GM12872 (cell line): Measurements from ENCODE around the gene SLC38A2.

ENCODE experiments used
- TF ChIP-seq, protein P1 (sequence below): IDR thresholded peaks from 3 replicates; pipeline ENCODE4 v1.5.1; 2011; ENCODE audit warnings: low read depth, mild to moderate bottlenecking, low read length, moderate library complexity; ENCODE audit not compliant: insufficient read depth

SLC38A2 gene

DNA sequence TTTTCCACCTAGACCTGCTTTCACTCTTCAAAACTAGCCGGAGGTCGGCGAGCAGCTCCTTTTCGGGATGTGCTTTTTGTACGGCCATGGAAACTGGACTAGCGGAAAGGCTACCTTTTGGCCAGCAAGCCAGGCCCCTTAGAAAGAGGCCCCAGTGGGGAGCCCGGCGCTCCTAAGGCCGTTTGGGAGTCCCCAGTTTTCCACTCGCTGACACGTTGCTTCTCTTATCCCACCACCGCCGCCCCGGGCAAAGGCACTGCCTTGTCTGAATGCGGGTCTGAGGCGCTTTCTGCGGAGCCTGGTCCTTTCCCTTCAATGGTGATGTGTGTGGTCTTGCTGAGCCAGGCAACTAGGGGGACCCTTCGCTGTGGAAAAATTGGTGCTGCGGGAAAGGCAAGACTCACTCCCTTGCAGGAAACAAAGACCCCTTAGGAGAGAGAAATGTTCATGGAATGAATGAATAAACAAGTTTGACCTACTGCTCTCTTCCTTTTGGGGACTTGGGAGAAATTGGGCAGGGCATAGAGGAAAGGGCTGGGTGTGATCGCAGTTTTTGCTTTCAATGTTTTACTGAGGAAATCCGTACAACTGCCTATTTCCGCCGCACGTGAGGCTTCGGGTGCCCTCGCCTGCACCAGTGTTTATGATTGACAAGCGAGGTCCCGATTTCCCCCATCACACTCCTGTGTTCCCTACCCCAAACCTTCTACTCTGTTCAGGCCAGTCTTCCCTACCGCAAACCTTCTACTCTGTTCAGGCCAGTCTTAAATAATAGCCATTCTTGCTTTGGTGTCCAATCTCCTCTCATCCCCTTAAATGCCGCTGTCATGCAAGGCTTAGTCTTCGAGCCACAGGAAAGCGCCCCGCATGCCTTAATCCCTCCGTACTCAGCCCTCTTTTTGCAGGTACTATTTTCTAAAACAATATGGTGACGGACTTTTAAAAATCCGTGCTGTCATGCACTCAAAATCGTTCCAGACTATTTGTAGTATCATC is 1.0 kb upstream of the SLC38A2 start:
- TF ChIP-seq, protein P1, sequence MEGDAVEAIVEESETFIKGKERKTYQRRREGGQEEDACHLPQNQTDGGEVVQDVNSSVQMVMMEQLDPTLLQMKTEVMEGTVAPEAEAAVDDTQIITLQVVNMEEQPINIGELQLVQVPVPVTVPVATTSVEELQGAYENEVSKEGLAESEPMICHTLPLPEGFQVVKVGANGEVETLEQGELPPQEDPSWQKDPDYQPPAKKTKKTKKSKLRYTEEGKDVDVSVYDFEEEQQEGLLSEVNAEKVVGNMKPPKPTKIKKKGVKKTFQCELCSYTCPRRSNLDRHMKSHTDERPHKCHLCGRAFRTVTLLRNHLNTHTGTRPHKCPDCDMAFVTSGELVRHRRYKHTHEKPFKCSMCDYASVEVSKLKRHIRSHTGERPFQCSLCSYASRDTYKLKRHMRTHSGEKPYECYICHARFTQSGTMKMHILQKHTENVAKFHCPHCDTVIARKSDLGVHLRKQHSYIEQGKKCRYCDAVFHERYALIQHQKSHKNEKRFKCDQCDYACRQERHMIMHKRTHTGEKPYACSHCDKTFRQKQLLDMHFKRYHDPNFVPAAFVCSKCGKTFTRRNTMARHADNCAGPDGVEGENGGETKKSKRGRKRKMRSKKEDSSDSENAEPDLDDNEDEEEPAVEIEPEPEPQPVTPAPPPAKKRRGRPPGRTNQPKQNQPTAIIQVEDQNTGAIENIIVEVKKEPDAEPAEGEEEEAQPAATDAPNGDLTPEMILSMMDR = no peak

DNA sequence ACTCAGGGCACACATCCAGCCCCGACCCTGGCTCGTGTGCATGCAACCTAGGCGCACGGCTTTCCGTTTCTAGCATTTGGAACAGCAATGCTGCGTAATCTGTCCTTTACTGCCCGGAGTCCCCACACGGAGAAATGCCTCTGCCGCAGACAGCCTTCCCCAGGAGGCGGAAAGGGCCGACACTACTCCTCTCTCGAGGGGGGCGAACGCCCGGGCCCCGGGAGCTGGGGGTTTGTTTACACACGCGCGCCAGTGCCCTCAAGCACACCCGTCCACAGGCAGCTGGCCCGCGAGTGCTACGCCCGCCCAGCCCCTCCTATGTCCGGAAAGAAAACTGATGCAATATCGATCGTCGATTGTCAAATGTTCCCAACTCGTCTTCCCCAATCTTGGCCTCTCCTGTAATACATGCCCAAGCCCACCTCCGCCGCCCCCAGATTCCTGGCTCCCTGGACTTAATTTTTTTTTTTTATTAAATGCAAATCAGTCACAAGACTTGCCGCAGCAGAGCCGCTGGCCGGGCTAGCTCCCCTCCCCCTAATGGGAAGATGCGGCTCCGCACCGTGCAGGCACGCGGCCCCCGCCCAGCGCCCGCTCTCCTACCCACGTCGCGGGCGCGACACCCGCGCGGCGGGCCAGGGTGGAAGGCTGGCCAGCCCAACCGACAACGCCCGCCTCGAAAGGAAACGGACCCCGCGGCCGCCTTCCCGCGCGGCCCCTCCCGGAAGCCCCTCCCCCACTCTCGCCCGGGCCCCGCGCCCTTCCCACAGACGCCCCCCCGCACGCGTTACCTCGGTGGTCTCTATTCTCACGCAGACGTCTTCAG is 642 bp downstream of the SLC38A2 start:
- TF ChIP-seq, protein P1 = no peak

DNA sequence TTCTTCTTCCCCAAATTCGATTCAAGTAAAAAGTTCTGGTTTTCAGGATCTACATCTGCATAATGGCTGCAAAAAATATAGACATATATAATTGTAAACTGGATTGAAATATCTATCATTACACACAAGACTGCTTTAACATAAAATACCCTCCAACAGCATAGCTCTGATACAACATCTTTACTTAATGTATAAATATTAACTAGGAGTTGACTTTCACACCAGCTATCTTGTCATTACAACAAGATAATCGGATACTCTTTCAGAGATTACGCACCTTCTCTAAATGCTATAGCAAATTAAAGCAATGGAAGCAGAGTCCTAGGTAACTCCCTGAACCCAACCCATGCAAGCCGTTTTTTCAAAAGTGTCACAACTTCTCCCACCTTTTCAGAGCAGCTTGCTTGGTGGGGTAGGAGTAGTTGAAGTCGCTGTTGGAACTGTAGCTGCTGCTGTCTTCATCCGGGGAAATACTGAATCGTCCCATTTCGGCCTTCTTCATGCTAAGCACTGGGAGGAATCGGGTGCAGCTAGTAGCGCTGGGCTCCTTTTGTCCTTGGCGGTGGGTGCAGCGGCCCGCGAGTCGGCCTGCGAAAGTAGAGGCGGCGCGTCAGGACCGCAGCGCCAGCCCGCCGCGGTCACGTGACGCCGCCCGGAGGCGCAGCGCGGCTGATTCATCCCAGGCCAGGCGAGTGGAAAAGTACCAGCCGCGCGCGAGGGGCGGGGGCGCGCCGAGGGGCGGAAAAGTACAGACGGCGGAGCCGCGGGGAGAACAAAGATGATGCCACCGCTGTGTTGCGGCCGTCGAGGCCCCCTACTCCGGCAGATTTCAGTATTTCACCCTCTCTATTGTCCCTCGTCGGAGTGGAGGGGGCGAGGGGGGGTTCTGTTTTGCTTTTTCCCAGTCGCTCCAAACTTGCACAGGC is 1.5 kb downstream of the SLC38A2 start:
- TF ChIP-seq, protein P1 = no peak

DNA sequence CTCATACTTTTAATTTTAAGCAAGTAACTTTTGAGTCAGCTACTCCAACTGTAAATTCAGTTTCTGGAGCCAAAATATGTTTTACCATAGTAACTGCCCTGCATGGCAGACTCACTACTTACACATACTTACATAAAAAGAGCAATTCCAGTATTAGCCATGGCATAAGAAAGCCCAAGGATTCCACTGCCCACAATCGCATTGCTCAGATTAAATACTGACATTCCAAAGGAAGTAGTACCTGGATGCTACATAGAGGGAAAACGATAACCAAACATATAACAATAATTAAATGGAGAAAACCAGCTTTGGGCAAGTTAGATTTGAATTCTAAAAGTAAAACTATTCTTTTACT is 2.2 kb downstream of the SLC38A2 start:
- TF ChIP-seq, protein P1 = no peak

DNA sequence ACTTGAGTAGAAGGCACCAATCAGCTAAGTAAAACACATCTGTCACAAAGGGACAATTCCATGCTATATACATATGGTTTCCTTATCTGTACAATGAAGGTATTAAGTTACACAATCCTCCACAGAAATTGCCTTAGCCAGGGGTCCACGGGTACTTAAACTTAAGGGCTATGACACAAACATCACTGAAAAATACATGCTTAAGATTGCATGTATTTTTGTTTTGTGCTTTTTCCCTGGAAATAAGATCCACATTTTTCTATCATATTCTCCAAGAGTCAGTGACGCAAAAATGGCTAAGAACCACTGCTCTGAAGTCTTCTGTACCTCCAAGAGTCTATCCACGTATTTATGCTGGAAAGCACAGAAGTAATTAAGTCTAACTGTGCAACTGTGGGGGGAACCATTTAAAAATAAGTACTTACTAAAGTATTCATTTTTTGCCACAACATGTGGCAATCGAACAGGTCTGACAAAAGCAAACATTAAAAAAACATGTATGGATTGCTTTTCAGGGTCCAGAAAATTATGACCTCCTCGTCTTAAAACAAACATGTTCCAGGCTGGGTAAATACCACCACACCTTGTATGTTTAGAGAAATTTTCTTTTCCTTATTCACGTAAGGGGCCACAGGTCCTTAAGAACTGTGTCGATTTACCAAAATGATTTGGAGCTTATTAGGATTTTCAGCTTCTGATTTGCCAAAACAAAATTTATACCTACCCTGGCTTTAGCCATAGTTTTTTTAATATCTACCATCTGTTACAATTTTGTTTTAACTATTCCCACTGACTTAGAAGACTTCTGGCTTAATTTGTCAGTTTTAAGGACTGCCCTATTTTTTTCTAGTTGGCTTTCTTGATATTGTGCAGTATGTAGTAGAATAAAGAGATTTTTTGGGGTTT is 2.8 kb downstream of the SLC38A2 start:
- TF ChIP-seq, protein P1 = no peak

DNA sequence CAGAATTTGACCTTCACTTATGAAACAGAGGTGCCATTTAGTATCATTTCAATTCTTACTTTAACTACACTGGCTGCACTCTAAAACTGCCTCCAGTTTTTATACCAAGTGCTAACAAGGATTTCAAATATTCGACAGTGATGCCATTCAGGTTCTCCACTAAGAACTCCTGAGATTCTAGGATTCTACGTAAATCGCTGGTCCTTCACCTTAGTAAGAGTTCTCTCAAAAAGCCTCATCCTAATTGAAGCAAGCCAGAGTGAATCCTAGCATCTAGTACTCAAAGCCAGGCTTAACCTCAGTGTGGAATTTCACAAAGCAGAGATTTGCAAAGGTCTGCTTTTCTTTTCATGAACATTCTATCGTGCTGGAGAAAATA is 3.5 kb downstream of the SLC38A2 start:
- TF ChIP-seq, protein P1 = no peak
